ENCODE results near the gene ADAMTS2. TPM values are rescaled to one million over a fixed set of nuclear protein-coding genes. Genes with fewer than 3 reads are reported as not detected.

ADAMTS2 gene
- total RNA-seq, 2 experiments from 2014 or later: not detected

DNA sequence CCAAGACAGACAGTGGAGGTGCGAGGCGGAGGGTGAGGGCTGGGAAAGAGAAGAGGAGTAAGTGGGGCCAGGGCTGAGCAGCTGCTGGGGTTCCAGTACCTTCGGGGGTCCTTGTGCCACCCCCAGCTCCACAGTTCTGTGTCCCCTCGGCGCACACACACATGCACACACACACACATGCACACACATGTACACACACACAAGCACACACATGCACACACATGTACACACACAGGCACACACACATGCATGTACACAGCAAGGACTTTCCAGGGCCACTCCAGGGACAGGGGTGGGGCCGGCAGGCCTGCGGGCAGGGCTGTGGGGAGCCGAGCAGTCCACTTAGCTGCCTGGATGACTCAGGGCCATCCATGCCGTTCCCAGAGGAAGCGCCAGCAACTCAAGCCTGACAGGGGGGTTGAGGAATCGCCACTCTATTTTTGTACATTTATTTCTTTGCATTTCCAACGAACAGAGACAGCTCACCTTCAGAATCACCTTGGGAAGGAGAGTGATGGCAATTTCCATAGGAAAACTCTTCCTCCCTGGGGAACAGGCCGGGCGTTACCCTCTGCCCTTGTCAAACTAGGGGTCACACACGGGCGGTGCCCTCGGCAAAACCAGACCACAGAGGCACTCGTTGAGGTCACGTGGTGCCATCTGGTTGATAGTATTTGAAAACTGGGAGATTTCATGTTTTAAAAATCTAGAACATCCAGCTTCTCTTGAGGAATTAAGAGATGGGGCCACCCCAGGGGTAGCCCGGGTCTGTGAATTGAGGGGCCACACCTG, 135.7 kb downstream of the ADAMTS2 start:
- no peak for DNase-seq
- no peak for ATAC-seq (ENCODE audit: poor library complexity)
- no peak for TF ChIP-seq CTCF (IDR thresholded peaks at IDR 0.05)
- Mint-ChIP-seq H3K9me3 (no peaks in the 10 kb centered on the region), H3K27me3 (no peaks in the 10 kb centered on the region), H3K27ac (no peak overlapping the region), H3K4me3 (no peak overlapping the region), H3K36me3 (ENCODE audit: low read depth) (no peaks in the 10 kb centered on the region), H3K4me1 (ENCODE audit: low read depth) (no peaks in the 10 kb centered on the region)
- no peaks in the 10 kb centered on the region for H3K4me1 ChIP-seq (ENCODE audit: insufficient read depth, low read length)
- no peaks in the 10 kb centered on the region for H3K27me3 ChIP-seq (ENCODE audit: control insufficient read depth in 1 of 2, insufficient read depth in 2 of 2, low read length in 2 of 2)
- no peaks in the 10 kb centered on the region for H3K36me3 ChIP-seq (ENCODE audit: insufficient read depth, low read length)
- H3K9me3 ChIP-seq (ENCODE audit: control insufficient read depth in 1 of 2, insufficient read depth in 1 of 2, low read length in 2 of 2): peaks cover 0 to 11% of the 10 kb centered on the region in 2 experiments
- H3K4me3 ChIP-seq (ENCODE audit: low read length): no peak overlapping the region
- H3K27ac ChIP-seq (ENCODE audit: low read depth in 1 of 2, low read length in 2 of 2): no peak overlapping the region
- ChIA-PET CTCF (no interaction called here), POLR2A (no interaction called here)
- intact Hi-C loops (cut with DNase I, micrococcal nuclease): no loop called here

- H3K4me1 Mint-ChIP-seq (ENCODE audit: low read depth): no peaks in the 10 kb centered on the region
- Histone ChIP-seq H3K27ac (ENCODE audit: low read depth in 1 of 2, low read length in 2 of 2) (no peak overlapping the region), H3K9me3 (ENCODE audit: control insufficient read depth in 1 of 2, insufficient read depth in 1 of 2, low read length in 2 of 2) (peaks cover 0 to 11% of the 10 kb centered on the region in 2 experiments), H3K36me3 (ENCODE audit: insufficient read depth, low read length) (no peaks in the 10 kb centered on the region), H3K27me3 (ENCODE audit: control insufficient read depth in 1 of 2, insufficient read depth in 2 of 2, low read length in 2 of 2) (no peaks in the 10 kb centered on the region), H3K4me3 (ENCODE audit: low read length) (no peak overlapping the region), H3K4me1 (ENCODE audit: insufficient read depth, low read length) (no peaks in the 10 kb centered on the region)
- ATAC-seq (ENCODE audit: poor library complexity): no peak
- no peak overlapping the region for H3K4me3 Mint-ChIP-seq
- no peak for DNase-seq
- intact Hi-C loops (cut with DNase I, micrococcal nuclease): no loop called here
- H3K36me3 Mint-ChIP-seq (ENCODE audit: low read depth): no peaks in the 10 kb centered on the region
- TF ChIP-seq CTCF (IDR thresholded peaks at IDR 0.05): no peak
- H3K9me3 Mint-ChIP-seq: no peaks in the 10 kb centered on the region
- ChIA-PET POLR2A (no interaction called here), CTCF (no interaction called here)
- H3K27me3 Mint-ChIP-seq: no peaks in the 10 kb centered on the region
- no peak overlapping the region for H3K27ac Mint-ChIP-seq
Observed at GRCh38 chr5:179208706-179209358, 136.4 kb downstream of the ADAMTS2 start.

DNA sequence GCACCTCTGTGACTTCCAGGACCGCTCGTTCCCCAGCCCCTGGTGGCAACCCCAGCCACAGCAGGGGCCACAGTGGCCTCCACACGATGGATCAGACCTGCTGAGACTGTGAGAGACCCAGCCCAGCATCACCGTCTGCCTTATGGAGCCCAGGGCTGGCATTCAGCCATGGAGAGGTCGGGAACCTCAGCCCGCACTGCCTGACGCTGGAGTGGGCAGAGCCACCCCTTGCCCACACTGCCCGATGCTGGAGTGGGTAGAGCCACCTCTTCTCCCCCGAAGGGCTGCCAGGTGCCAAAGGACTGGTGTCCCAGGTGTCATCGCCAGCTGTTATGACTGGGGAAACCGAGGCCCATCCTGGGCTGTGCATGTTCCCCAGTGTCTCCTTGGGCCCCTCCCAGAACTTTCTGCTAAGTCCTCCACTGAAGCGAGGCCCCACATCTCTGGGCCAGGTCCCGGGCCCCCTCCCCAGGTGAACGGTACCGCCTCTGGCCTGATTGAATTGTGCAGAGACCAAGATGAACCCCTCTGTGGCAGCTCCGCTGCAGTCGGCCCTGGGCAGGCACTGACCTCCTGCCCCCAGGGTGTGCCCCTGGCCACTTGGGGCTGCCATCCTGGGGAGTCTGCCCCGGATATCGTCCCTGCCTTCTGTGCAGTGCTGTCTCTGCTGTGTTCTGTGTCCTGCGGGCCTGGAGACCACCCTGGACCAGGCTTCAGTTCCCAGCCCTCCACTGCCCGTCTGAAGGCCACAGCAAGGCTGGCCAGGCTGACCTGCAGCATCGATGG, 137.1 kb downstream of the ADAMTS2 start:
- CTCF ChIA-PET: no interaction called here
- no peaks in the 10 kb centered on the region for H3K27me3 Mint-ChIP-seq
- Histone ChIP-seq H3K4me3 (ENCODE audit: low read length) (no peak overlapping the region), H3K27me3 (ENCODE audit: control insufficient read depth in 1 of 2, insufficient read depth in 2 of 2, low read length in 2 of 2) (no peaks in the 10 kb centered on the region), H3K4me1 (ENCODE audit: insufficient read depth, low read length) (no peaks in the 10 kb centered on the region), H3K9me3 (ENCODE audit: control insufficient read depth in 1 of 2, insufficient read depth in 1 of 2, low read length in 2 of 2) (peaks cover 0 to 11% of the 10 kb centered on the region in 2 experiments), H3K36me3 (ENCODE audit: insufficient read depth, low read length) (no peaks in the 10 kb centered on the region), H3K27ac (ENCODE audit: low read depth in 1 of 2, low read length in 2 of 2) (no peak overlapping the region)
- ATAC-seq (ENCODE audit: poor library complexity): no peak
- no peak for DNase-seq
- no peaks in the 10 kb centered on the region for H3K4me1 Mint-ChIP-seq (ENCODE audit: low read depth)
- H3K36me3 Mint-ChIP-seq (ENCODE audit: low read depth): no peaks in the 10 kb centered on the region
- no peaks in the 10 kb centered on the region for H3K9me3 Mint-ChIP-seq
- intact Hi-C loops (cut with DNase I, micrococcal nuclease): no loop called here
- POLR2A ChIA-PET: no interaction called here
- TF ChIP-seq CTCF (IDR thresholded peaks at IDR 0.05): no peak
- H3K27ac Mint-ChIP-seq: no peak overlapping the region
- no peak overlapping the region for H3K4me3 Mint-ChIP-seq
